Mucosa of rectum (tissue), 2 donors: Measurements from ENCODE around the gene NQO2.

Experiments
- H3K27ac ChIP-seq, 2 donors: one replicate each; pipeline ENCODE4 v1.7.0; 2013; ENCODE audit warnings: inconsistent platforms in 2 of 2, low read depth in 2 of 2, low read length in 2 of 2
- H3K27me3 ChIP-seq, 2 donors: one replicate each; pipeline ENCODE4 v1.7.0; 2013; ENCODE audit warnings: low read length in 2 of 2; ENCODE audit not compliant: control insufficient read depth in 2 of 2, insufficient read depth in 2 of 2
- H3K36me3 ChIP-seq, 2 donors: one replicate each; pipeline ENCODE4 v1.7.0; 2013; ENCODE audit warnings: low read length in 2 of 2; ENCODE audit not compliant: control insufficient read depth in 2 of 2, insufficient read depth in 2 of 2
- H3K4me1 ChIP-seq, 2 donors: one replicate each; pipeline ENCODE4 v1.7.0; 2013; ENCODE audit warnings: low read length in 2 of 2, mild to moderate bottlenecking in 1 of 2; ENCODE audit not compliant: control insufficient read depth in 2 of 2, insufficient read depth in 2 of 2
- H3K4me3 ChIP-seq, 2 donors: one replicate each; pipeline ENCODE4 v1.7.0; 2013; ENCODE audit warnings: low read length in 2 of 2
- H3K9ac ChIP-seq, 2 donors: one replicate each; pipeline ENCODE4 v1.7.0; 2013; ENCODE audit warnings: low read length in 2 of 2, low read depth in 1 of 2, mild to moderate bottlenecking in 1 of 2
- H3K9me3 ChIP-seq, 2 donors: one replicate each; pipeline ENCODE4 v1.7.0; 2013; ENCODE audit warnings: low read length in 2 of 2; ENCODE audit not compliant: control insufficient read depth in 2 of 2
- donor health status: healthy.
- donor health status: Normal muscosa, but diverticular disease.

The NQO2 gene

GRCh38 chr6:3011592-3011991, 11.9 kb downstream of the NQO2 start:
- H3K27ac ChIP-seq: no peak overlapping the region
- H3K9ac ChIP-seq: no peak overlapping the region
- peaks cover 6 to 24% of the 10 kb centered on the region in 2 donors for H3K36me3 ChIP-seq

GRCh38 chr6:3013486-3013885, 13.8 kb downstream of the NQO2 start:
- no peak overlapping the region for H3K4me3 ChIP-seq
- no peaks in the 10 kb centered on the region for H3K4me1 ChIP-seq
- no peaks in the 10 kb centered on the region for H3K27me3 ChIP-seq
- H3K36me3 ChIP-seq: peaks cover 6 to 28% of the 10 kb centered on the region in 2 donors
- H3K9me3 ChIP-seq: no peaks in the 10 kb centered on the region
- no peak overlapping the region for H3K27ac ChIP-seq
- no peak overlapping the region for H3K9ac ChIP-seq

More at GRCh38 chr6:3011592-3011991, 11.9 kb downstream of the NQO2 start:
- no peaks in the 10 kb centered on the region for H3K4me1 ChIP-seq
- H3K27me3 ChIP-seq: no peaks in the 10 kb centered on the region
- no peak overlapping the region for H3K4me3 ChIP-seq
- no peaks in the 10 kb centered on the region for H3K9me3 ChIP-seq

GRCh38 chr6:3013901-3014674, 14.4 kb downstream of the NQO2 start:
- Histone ChIP-seq H3K9me3 (no peaks in the 10 kb centered on the region), H3K36me3 (peaks cover 6 to 28% of the 10 kb centered on the region in 2 donors), H3K4me3 (no peak overlapping the region), H3K27ac (no peak overlapping the region), H3K27me3 (no peaks in the 10 kb centered on the region), H3K4me1 (peaks cover under 1 to 1% of the 10 kb centered on the region in 2 donors), H3K9ac (no peak overlapping the region)

- H3K4me1 ChIP-seq: peaks cover 5% of the 10 kb centered on the region in 2 donors
- no peaks in the 10 kb centered on the region for H3K9me3 ChIP-seq
- H3K27ac ChIP-seq: no peak overlapping the region
- no peaks in the 10 kb centered on the region for H3K27me3 ChIP-seq
- no peak overlapping the region for H3K9ac ChIP-seq
- no peak overlapping the region for H3K4me3 ChIP-seq
- H3K36me3 ChIP-seq: peaks cover 6 to 28% of the 10 kb centered on the region in 2 donors
Measured at GRCh38 chr6:3014675-3015066, 15.0 kb downstream of the NQO2 start.

GRCh38 chr6:3015144-3015543, 15.4 kb downstream of the NQO2 start:
- Histone ChIP-seq H3K9ac (no peak overlapping the region), H3K4me3 (no peak overlapping the region), H3K27me3 (no peaks in the 10 kb centered on the region), H3K27ac (no peak overlapping the region), H3K36me3 (peaks cover 4 to 24% of the 10 kb centered on the region in 2 donors), H3K4me1 (peaks cover 5% of the 10 kb centered on the region in 2 donors), H3K9me3 (no peaks in the 10 kb centered on the region)

- no peak overlapping the region for H3K4me3 ChIP-seq
- H3K27me3 ChIP-seq: no peaks in the 10 kb centered on the region
- H3K9me3 ChIP-seq: no peaks in the 10 kb centered on the region
- no peak overlapping the region for H3K27ac ChIP-seq
- peaks cover 4 to 18% of the 10 kb centered on the region in 2 donors for H3K36me3 ChIP-seq
- H3K4me1 ChIP-seq: peaks cover 5 to 8% of the 10 kb centered on the region in 2 donors
- H3K9ac ChIP-seq: no peak overlapping the region
Measured at GRCh38 chr6:3016473-3017280, 17.0 kb downstream of the NQO2 start.

- Histone ChIP-seq H3K4me1 (peaks cover 5 to 8% of the 10 kb centered on the region in 2 donors), H3K9ac (no peak overlapping the region), H3K36me3 (peaks cover 4 to 18% of the 10 kb centered on the region in 2 donors), H3K9me3 (no peaks in the 10 kb centered on the region), H3K27ac (no peak overlapping the region), H3K27me3 (no peaks in the 10 kb centered on the region), H3K4me3 (no peak overlapping the region)
Measured at GRCh38 chr6:3017304-3017703, 17.6 kb downstream of the NQO2 start.

GRCh38 chr6:3019065-3019464, 19.4 kb downstream of the NQO2 start:
- no peak overlapping the region for H3K27ac ChIP-seq
- H3K36me3 ChIP-seq: peaks cover 4 to 13% of the 10 kb centered on the region in 2 donors
- H3K9me3 ChIP-seq: no peaks in the 10 kb centered on the region
- no peak overlapping the region for H3K4me3 ChIP-seq
- no peak overlapping the region for H3K9ac ChIP-seq
- H3K27me3 ChIP-seq: no peaks in the 10 kb centered on the region
- peaks cover 16 to 22% of the 10 kb centered on the region in 2 donors for H3K4me1 ChIP-seq

GRCh38 chr6:3019749-3020320, 20.1 kb downstream of the NQO2 start:
- Histone ChIP-seq H3K9ac (no peak overlapping the region), H3K4me1 (peaks cover 20 to 24% of the 10 kb centered on the region in 2 donors), H3K36me3 (peaks cover 3 to 13% of the 10 kb centered on the region in 2 donors), H3K27ac (no peak overlapping the region), H3K27me3 (no peaks in the 10 kb centered on the region), H3K4me3 (no peak overlapping the region), H3K9me3 (no peaks in the 10 kb centered on the region)
